NB4 (cell line): ENCODE data around the gene CREBBP.

Experiments
- DNase-seq: peaks from one replicate; pipeline ENCODE4 v3.0.0; 2010; ENCODE audit warnings: low read depth
- H3K4me3 ChIP-seq: one replicate; pipeline ENCODE4 v1.5.1; 2011; ENCODE audit warnings: mild to moderate bottlenecking, low read depth, low read length, moderate library complexity
- CTCF ChIP-seq: IDR thresholded peaks from one replicate; pipeline ENCODE4 v1.5.1; 2012; ENCODE audit warnings: low read depth, low read length
- MAX ChIP-seq: IDR thresholded peaks from 2 replicates; pipeline ENCODE4 v1.6.1; 2011; ENCODE audit warnings: low read depth, low read length
- MYC ChIP-seq: IDR thresholded peaks from 2 replicates; pipeline ENCODE4 v1.6.1; 2011; ENCODE audit warnings: low read depth, low read length
- POLR2A ChIP-seq: IDR thresholded peaks from 2 replicates; pipeline ENCODE4 v1.6.1; 2011; ENCODE audit warnings: mild to moderate bottlenecking; ENCODE audit not compliant: insufficient read length; ENCODE audit errors: extremely low read depth

Gene CREBBP

GRCh38 chr16:3725276-3725675 lies 155.2 kb downstream of the CREBBP start:
- no peak for DNase-seq
- TF ChIP-seq MAX (no peak), POLR2A (no peak), MYC (no peak), CTCF (no peak)
- no peak overlapping the region for H3K4me3 ChIP-seq

- TF ChIP-seq MYC (no peak), CTCF (no peak), POLR2A (no peak), MAX (no peak)
- DNase-seq, result no peak
- no peak overlapping the region for H3K4me3 ChIP-seq
These were observed 158.0 kb downstream of the CREBBP start for GRCh38 chr16:3722508-3722907.

GRCh38 chr16:3720418-3720817 lies 160.1 kb downstream of the CREBBP start:
- no peak overlapping the region for H3K4me3 ChIP-seq
- DNase-seq, result no peak

GRCh38 chr16:3718628-3719027 lies 161.9 kb downstream of the CREBBP start:
- TF ChIP-seq MAX, result no peak
- no peak for TF ChIP-seq MYC
- TF ChIP-seq POLR2A, result no peak
- TF ChIP-seq CTCF, result no peak
- H3K4me3 ChIP-seq, result no peak overlapping the region
- DNase-seq, result no peak

More at GRCh38 chr16:3720418-3720817, 160.1 kb downstream of the CREBBP start:
- TF ChIP-seq MAX (no peak), POLR2A (no peak), MYC (no peak), CTCF (no peak)

- TF ChIP-seq MYC (no peak), CTCF (no peak), POLR2A (no peak), MAX (no peak)
- peak overlapping the region; percentile 66 for H3K4me3 ChIP-seq
- DNase-seq, result no peak
These were observed 162.5 kb downstream of the CREBBP start for GRCh38 chr16:3718019-3718391.

GRCh38 chr16:3717235-3718018 lies 163.1 kb downstream of the CREBBP start, which contains the start of gene TRAP1:
TSS of gene TRAP1 (minus strand) at chr16:3717524. CDS start at chr16:3717508, 16 bp downstream.
- DNase-seq, result peak; percentile 86
- TF ChIP-seq MYC (peak; percentile 91), MAX (peak; percentile 75), POLR2A (peak; percentile 96), CTCF (no peak)
- peak within 1 kb of the TSS; percentile 90 for H3K4me3 ChIP-seq
